IgD-negative memory B cell (primary cell): ENCODE measurements around the gene CYP1B1. TPM values are rescaled to one million over a fixed set of nuclear protein-coding genes. Genes with fewer than 3 reads are reported as not detected.

Source experiments
- H3K27ac Mint-ChIP-seq, 3 donors: one replicate each; pipeline ENCODE4 v1.8.0; 2020 to 2022; ENCODE audit warnings: mild to moderate bottlenecking in 3 of 3, mixed read lengths in 3 of 3, moderate library complexity in 1 of 3
- H3K27me3 Mint-ChIP-seq: one replicate; pipeline ENCODE4 v1.8.0; 2021; ENCODE audit warnings: mixed read lengths
- H3K36me3 Mint-ChIP-seq: one replicate; pipeline ENCODE4 v1.8.0; 2020; ENCODE audit warnings: mild to moderate bottlenecking, mixed read lengths
- H3K4me1 Mint-ChIP-seq, 3 donors: one replicate each; pipeline ENCODE4 v1.8.0; 2020 to 2022; ENCODE audit warnings: mixed read lengths in 3 of 3, mild to moderate bottlenecking in 1 of 3
- H3K4me3 Mint-ChIP-seq, 4 donors: one replicate each; pipeline ENCODE4 v1.8.0; 2020 to 2022; ENCODE audit warnings: mild to moderate bottlenecking in 4 of 4, mixed read lengths in 4 of 4, moderate library complexity in 3 of 4
- H3K9me3 Mint-ChIP-seq, 3 donors: one replicate each; pipeline ENCODE4 v1.8.0; 2020 to 2021; ENCODE audit warnings: mixed read lengths in 3 of 3, mild to moderate bottlenecking in 1 of 3
- polyA plus RNA-seq: library from polyadenylated mRNA; unstranded; fragments of 300-500 nt; fragmentation: Illumina TruSeq; gene quantifications from one replicate; pipeline ENCODE4 v1.2.3, GENCODE V29; 2021

The CYP1B1 gene
- polyA plus RNA-seq, 1 donor from 2014 or later, result 0.20 TPM

GRCh38 chr2:38074058-38074763, 1.7 kb downstream of the CYP1B1 start:
- H3K27me3 Mint-ChIP-seq, result peaks cover 54% of the 10 kb centered on the region
- peak overlapping the region in 3 of 4 donors; percentile 46 to 83 (median 57) for H3K4me3 Mint-ChIP-seq
- H3K9me3 Mint-ChIP-seq, result no peaks in the 10 kb centered on the region
- H3K4me1 Mint-ChIP-seq, result peaks cover 4 to 15% (median 11%) of the 10 kb centered on the region in 3 donors
- H3K27ac Mint-ChIP-seq, result peak overlapping the region in 1 of 3 donors; percentile 47
- H3K36me3 Mint-ChIP-seq, result peaks cover 2% of the 10 kb centered on the region

- Mint-ChIP-seq H3K27me3 (peaks cover 46% of the 10 kb centered on the region), H3K4me1 (peaks cover 4 to 15% (median 11%) of the 10 kb centered on the region in 3 donors), H3K27ac (peak overlapping the region in 1 of 3 donors; percentile 47), H3K4me3 (peak overlapping the region in 3 of 4 donors; percentile 46 to 71 (median 57)), H3K36me3 (peaks cover 4% of the 10 kb centered on the region), H3K9me3 (no peaks in the 10 kb centered on the region)
Measured at GRCh38 chr2:38073211-38074057, 2.5 kb downstream of the CYP1B1 start.

DNA sequence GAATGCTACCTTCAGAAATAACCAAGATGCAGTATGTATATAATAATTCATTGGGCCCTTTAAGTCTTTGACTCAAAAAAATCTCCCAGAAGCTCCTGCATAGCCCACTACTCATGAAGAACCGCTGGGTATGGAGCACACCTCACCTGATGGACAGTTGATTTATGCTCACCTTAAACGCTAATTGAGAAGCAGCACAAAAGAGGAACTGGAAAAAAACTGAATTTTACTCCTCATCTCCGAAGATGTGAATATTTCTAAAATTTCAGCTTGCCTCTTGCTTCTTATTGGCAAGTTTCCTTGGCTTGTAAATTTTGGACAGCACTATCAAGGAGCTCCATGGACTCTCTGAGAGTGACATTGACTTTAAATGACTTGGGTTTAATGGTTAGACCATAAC, 5.5 kb downstream of the CYP1B1 start:
- Mint-ChIP-seq H3K27me3 (peaks cover 26% of the 10 kb centered on the region), H3K27ac (no peak overlapping the region), H3K4me1 (peaks cover 4 to 6% (median 5%) of the 10 kb centered on the region in 3 donors), H3K36me3 (peaks cover 2% of the 10 kb centered on the region), H3K9me3 (no peaks in the 10 kb centered on the region), H3K4me3 (no peak overlapping the region)

- H3K9me3 Mint-ChIP-seq, result no peaks in the 10 kb centered on the region
- H3K36me3 Mint-ChIP-seq, result peaks cover 2% of the 10 kb centered on the region
- no peak overlapping the region for H3K27ac Mint-ChIP-seq
- no peak overlapping the region for H3K4me3 Mint-ChIP-seq
- H3K27me3 Mint-ChIP-seq, result peaks cover 8% of the 10 kb centered on the region
- no peaks in the 10 kb centered on the region for H3K4me1 Mint-ChIP-seq
Measured at GRCh38 chr2:38068234-38068633, 7.7 kb downstream of the CYP1B1 start.

DNA sequence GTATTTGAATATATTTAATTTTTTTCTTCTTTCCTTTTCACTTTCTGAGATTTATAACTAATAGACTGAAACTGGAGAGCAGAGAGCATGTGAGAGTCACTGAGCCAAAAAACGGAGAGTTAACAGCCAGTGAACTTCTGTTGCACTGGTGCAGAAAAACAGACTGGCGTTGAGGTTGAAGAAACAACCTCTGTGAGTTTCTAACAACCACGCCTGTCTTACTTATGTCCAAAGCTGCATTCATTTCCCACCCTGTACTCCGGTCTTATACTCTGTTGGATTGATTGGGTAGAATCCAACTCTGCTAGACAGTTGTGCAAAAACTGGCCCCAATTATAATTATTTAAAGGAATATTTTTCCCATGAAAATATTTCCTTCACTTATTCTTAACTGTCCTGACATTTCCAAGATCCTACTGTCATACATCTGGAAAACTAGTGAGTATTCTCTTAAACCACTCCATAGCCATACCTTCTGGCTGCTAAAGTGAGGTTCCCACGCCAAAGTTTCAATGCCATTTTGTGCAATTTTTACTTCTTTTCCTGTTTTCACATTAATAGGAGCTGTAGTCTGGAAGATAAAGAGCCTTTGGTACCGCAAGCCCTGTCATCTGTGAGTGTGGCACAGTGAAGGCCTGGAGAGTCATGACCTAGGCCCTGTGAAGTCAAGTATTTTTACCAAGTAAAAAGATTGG, 9.4 kb downstream of the CYP1B1 start:
- no peak overlapping the region for H3K4me3 Mint-ChIP-seq
- no peaks in the 10 kb centered on the region for H3K27me3 Mint-ChIP-seq
- H3K36me3 Mint-ChIP-seq, result peaks cover 2% of the 10 kb centered on the region
- H3K27ac Mint-ChIP-seq, result no peak overlapping the region
- peaks cover 0 to 4% (median 0%) of the 10 kb centered on the region in 3 donors for H3K9me3 Mint-ChIP-seq
- no peaks in the 10 kb centered on the region for H3K4me1 Mint-ChIP-seq

DNA sequence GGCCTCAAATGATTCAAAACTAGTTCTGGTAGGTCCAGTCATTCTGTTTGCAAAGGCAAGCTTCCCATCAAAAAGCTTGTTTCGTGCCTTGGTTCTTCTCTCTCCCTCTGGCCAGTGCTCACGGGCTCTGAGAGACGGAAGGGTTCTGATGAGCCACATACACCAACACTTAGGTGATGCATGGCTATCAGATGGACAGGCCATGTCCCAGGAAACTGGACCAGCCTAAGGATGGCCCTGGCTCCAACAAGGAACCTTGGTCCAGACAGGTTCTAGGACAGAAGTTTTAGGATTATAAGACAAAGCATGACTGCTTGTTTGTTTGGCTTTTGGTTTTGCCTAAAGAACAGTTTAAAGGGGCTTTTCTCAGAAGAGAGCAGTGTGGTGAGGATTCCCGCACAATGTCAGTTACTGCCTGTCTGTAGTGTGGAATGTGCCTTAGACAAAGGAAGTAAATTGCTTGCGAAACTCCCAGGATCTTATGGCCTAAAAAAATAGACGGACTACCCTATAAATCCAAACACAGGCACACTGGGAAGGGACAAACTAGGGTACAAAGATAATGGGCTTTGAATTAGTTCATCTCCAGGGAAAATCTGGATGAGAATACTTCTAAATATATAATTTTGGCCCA, 10.3 kb downstream of the CYP1B1 start:
- Mint-ChIP-seq H3K36me3 (peaks cover 2% of the 10 kb centered on the region), H3K9me3 (peaks cover 0 to 4% (median 0%) of the 10 kb centered on the region in 3 donors), H3K27me3 (no peaks in the 10 kb centered on the region), H3K4me3 (no peak overlapping the region), H3K27ac (no peak overlapping the region), H3K4me1 (no peaks in the 10 kb centered on the region)

GRCh38 chr2:38064801-38065501, 11.0 kb downstream of the CYP1B1 start:
- H3K27ac Mint-ChIP-seq, result no peak overlapping the region
- no peaks in the 10 kb centered on the region for H3K27me3 Mint-ChIP-seq

DNA sequence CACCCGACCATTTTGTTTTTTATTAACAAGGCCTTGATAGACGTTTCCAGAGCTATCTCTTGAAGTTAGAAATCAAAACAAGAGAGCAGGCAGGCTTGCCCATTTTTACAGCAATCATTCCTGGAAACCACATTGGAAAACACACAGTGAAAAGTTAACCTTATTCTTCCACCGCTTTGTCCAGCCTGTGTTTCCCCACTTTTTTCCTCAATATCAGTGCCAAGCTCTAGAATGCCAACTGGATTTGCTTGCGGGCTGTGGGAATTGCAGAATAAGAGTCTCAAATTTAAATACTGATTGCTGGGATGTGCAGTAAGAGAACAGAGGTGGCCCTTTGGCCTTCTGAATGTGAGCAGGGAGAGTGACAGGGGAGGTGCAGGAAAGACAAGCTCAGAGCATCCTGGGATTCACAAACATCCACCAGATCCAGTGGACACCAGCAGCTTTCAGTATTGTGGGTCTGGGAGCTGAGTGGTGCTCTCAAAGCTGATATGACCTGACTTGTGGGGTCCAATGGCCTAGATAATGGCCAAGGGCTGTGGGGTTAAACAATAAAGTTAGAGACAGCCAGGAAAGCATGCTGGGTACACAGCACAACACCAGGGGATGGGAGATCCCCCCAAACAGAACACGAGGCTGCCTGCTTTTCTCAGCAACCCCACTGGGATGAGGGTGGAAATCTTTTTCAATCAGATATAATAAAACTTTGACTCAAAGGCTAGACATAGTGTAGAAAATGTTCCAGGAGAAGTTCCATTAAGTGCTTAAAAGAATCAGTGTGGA, 15.5 kb downstream of the CYP1B1 start:
- Mint-ChIP-seq H3K4me1 (peaks cover 0 to 3% (median 3%) of the 10 kb centered on the region in 3 donors), H3K36me3 (peaks cover 2% of the 10 kb centered on the region), H3K27me3 (peaks cover 4% of the 10 kb centered on the region), H3K27ac (no peak overlapping the region), H3K4me3 (no peak overlapping the region), H3K9me3 (peaks cover 0 to 4% (median 0%) of the 10 kb centered on the region in 3 donors)

More at GRCh38 chr2:38064801-38065501, 11.0 kb downstream of the CYP1B1 start:
- Mint-ChIP-seq H3K4me3 (no peak overlapping the region), H3K9me3 (peaks cover 0 to 4% (median 0%) of the 10 kb centered on the region in 3 donors), H3K4me1 (no peaks in the 10 kb centered on the region), H3K36me3 (peaks cover 4% of the 10 kb centered on the region)

DNA sequence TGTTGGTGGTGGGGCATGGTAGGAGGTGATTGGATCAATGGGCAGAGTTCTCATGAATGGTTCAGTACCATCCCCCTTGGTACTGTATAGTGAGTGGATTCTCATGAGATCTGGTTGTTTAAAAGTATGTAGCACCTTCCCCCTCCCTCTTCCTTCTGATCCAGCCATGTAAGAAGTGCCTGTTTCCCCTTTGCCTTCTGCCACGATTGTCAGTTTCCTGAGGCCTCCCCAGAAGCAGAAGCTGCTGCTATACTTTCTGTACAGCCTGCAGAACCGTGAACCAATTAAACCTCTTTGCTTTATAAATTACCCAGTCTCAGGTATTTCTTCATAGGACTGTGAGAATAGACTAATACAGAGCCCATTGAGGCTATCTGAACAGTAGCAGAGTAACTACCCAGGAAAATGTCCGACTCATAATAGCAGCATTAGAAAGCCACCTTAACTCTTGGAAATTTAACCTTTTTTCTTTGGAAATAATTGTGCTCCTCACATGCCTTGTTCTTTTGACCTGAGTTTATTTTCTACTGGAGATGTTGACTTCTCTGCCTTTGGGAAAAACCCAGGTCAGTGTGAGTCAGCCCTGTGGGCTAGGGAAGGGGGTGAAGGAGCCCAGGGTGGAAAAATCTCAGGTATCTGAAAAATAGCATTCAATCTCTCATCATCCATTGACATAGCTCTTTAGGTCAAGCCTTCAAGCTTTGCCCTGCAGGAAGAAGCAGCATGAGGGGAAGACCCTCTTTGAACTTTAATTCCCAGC, 18.1 kb downstream of the CYP1B1 start:
- Mint-ChIP-seq H3K36me3 (peaks cover 7% of the 10 kb centered on the region), H3K27me3 (peaks cover 4% of the 10 kb centered on the region), H3K4me3 (no peak overlapping the region), H3K9me3 (peaks cover 0 to 4% (median 0%) of the 10 kb centered on the region in 3 donors), H3K4me1 (peaks cover 0 to 3% (median 3%) of the 10 kb centered on the region in 3 donors), H3K27ac (no peak overlapping the region)

DNA sequence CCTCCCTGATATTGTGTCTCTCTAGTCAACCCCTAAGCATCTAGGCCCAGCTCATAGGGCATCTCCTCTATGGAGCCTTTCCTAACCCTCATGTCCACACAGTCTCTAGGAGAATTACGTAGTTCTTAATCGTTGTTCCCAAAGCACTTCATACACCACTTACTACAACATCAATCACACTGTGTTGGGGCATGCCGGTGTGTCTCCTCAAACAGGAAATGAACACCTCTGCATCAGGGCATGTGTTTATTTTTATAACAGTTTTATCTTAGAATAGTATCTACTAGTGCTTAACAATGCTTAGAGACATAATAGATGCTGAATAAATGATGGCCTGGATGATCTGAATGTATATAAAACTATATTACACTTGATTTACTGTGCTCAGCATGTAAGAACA, 19.7 kb downstream of the CYP1B1 start:
- Mint-ChIP-seq H3K4me3 (no peak overlapping the region), H3K27ac (no peak overlapping the region), H3K27me3 (peaks cover 4% of the 10 kb centered on the region), H3K9me3 (no peaks in the 10 kb centered on the region), H3K4me1 (peaks cover 0 to 3% (median 3%) of the 10 kb centered on the region in 3 donors), H3K36me3 (peaks cover 7% of the 10 kb centered on the region)

GRCh38 chr2:38045811-38046210, 30.1 kb downstream of the CYP1B1 start:
- peaks cover 0 to 5% (median 0%) of the 10 kb centered on the region in 3 donors for H3K9me3 Mint-ChIP-seq
- peaks cover 6% of the 10 kb centered on the region for H3K27me3 Mint-ChIP-seq
- H3K27ac Mint-ChIP-seq, result no peak overlapping the region
- peaks cover 3% of the 10 kb centered on the region for H3K36me3 Mint-ChIP-seq
- no peaks in the 10 kb centered on the region for H3K4me1 Mint-ChIP-seq
- H3K4me3 Mint-ChIP-seq, result no peak overlapping the region

GRCh38 chr2:38039121-38039910, 36.6 kb downstream of the CYP1B1 start:
- Mint-ChIP-seq H3K4me3 (peak overlapping the region in 2 of 4 donors; percentile 40 to 56), H3K27me3 (peaks cover 14% of the 10 kb centered on the region), H3K9me3 (peaks cover 0 to 5% (median 0%) of the 10 kb centered on the region in 3 donors), H3K36me3 (peaks cover under 1% of the 10 kb centered on the region), H3K27ac (no peak overlapping the region), H3K4me1 (peaks cover 3 to 15% (median 11%) of the 10 kb centered on the region in 3 donors)
